ENCODE data around the gene PDLIM7. TPM values are rescaled to one million over a fixed set of nuclear protein-coding genes. Genes with fewer than 3 reads are reported as not detected.

The PDLIM7 gene
- polyA plus RNA-seq, 1 donor = 107 TPM

GRCh38 chr5:177445917-177446199, 51.5 kb downstream of the PDLIM7 start:
- no peak for DNase-seq

GRCh38 chr5:177445052-177445916, 52.1 kb downstream of the PDLIM7 start:
- no peak for DNase-seq

GRCh38 chr5:177444106-177445051, 53.0 kb downstream of the PDLIM7 start:
- no peak for DNase-seq

- DNase-seq = no peak
Measured at GRCh38 chr5:177443144-177443983, 54.0 kb downstream of the PDLIM7 start.

GRCh38 chr5:177442066-177442826, 55.2 kb downstream of the PDLIM7 start:
- no peak for DNase-seq

GRCh38 chr5:177440990-177441780, 56.2 kb downstream of the PDLIM7 start:
- DNase-seq = no peak

GRCh38 chr5:177440211-177440989, 57.0 kb downstream of the PDLIM7 start:
- no peak for DNase-seq

- DNase-seq = no peak
Measured at GRCh38 chr5:177439518-177440053, 57.8 kb downstream of the PDLIM7 start.

GRCh38 chr5:177438468-177438867, 58.9 kb downstream of the PDLIM7 start:
- no peak for DNase-seq

- no peak for DNase-seq
Measured at GRCh38 chr5:177437623-177438022, 59.8 kb downstream of the PDLIM7 start.

- DNase-seq = no peak
Measured at GRCh38 chr5:177435847-177436536, 61.4 kb downstream of the PDLIM7 start.

- DNase-seq = no peak
Measured at GRCh38 chr5:177434942-177435738, 62.3 kb downstream of the PDLIM7 start.

GRCh38 chr5:177434437-177434836, 63.0 kb downstream of the PDLIM7 start:
- no peak for DNase-seq

- no peak for DNase-seq
Measured at GRCh38 chr5:177433658-177434217, 63.7 kb downstream of the PDLIM7 start.

All from left kidney (tissue), 2 donors.